Type B pancreatic cell (in vitro differentiated cells): Measurements from ENCODE around the gene SRPK2. TPM values are rescaled to one million over a fixed set of nuclear protein-coding genes. Genes with fewer than 3 reads are reported as not detected.

Experiments
- DNase-seq: peaks from one replicate; pipeline ENCODE4 v3.0.0; 2021; ENCODE audit warnings: mixed read lengths; ENCODE audit not compliant: unreplicated experiment; ENCODE audit errors: extremely low spot score
- H3K27ac Mint-ChIP-seq: 2 replicates; pipeline ENCODE4 v1.8.0; 2021; ENCODE audit warnings: mild to moderate bottlenecking, mixed read lengths
- H3K27me3 Mint-ChIP-seq: 2 replicates; pipeline ENCODE4 v1.8.0; 2021; ENCODE audit warnings: mixed read lengths
- H3K36me3 Mint-ChIP-seq: 2 replicates; pipeline ENCODE4 v1.8.0; 2021; ENCODE audit warnings: mixed read lengths
- H3K4me1 Mint-ChIP-seq: one replicate; pipeline ENCODE4 v1.8.0; 2021; ENCODE audit warnings: mixed read lengths; ENCODE audit not compliant: unreplicated experiment
- H3K4me3 Mint-ChIP-seq: 2 replicates; pipeline ENCODE4 v1.8.0; 2021; ENCODE audit warnings: mild to moderate bottlenecking, mixed read lengths
- H3K9me3 Mint-ChIP-seq: 2 replicates; pipeline ENCODE4 v1.8.0; 2021; ENCODE audit warnings: mixed read lengths
- CTCF ChIP-seq: fragments of 200-600 bp; sonication (generic); conservative IDR thresholded peaks from 2 replicates; pipeline ENCODE4 v1.5.0; 2021; ENCODE audit warnings: antibody characterized with exemption, mild to moderate bottlenecking
- total RNA-seq: library from RNA; stranded (reverse); gene quantifications from 2 replicates; pipeline ENCODE4 v1.2.1, GENCODE V29; 2021; ENCODE audit warnings: low replicate concordance

Gene SRPK2
- total RNA-seq, 1 donor from 2014 or later, result 36.0 TPM

- DNase-seq, result no peak
- no peak for TF ChIP-seq CTCF
- Mint-ChIP-seq H3K27ac (no peak overlapping the region), H3K36me3 (peaks cover 25% of the 10 kb centered on the region), H3K4me1 (peaks cover 8% of the 10 kb centered on the region), H3K4me3 (no peak overlapping the region), H3K27me3 (no peaks in the 10 kb centered on the region), H3K9me3 (no peaks in the 10 kb centered on the region)
These were observed 254.6 kb downstream of the SRPK2 start for GRCh38 chr7:105133986-105134655.

DNA sequence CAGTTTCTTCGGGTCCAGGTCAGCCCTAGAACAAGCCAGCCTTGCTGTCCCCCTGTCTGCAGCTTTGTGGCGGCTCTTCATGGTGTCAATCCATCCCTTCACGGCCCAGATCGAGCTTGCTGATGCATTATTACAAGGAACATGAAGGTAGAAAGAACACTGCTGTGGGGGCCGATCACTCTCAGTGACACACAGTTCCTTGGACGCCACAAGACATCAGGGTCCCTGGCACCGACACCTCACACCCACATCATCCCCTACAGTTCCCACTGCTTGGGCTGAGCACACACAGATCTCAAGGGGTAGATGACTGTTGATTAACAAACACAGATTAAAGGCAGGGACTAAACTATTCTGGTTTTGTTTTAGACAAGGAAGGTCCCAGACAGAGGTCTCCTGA lies 255.4 kb downstream of the SRPK2 start:
- DNase-seq, result no peak
- Mint-ChIP-seq H3K27ac (no peak overlapping the region), H3K4me3 (no peak overlapping the region), H3K27me3 (no peaks in the 10 kb centered on the region), H3K9me3 (no peaks in the 10 kb centered on the region), H3K4me1 (peaks cover 8% of the 10 kb centered on the region), H3K36me3 (peaks cover 21% of the 10 kb centered on the region)
- TF ChIP-seq CTCF, result no peak

DNA sequence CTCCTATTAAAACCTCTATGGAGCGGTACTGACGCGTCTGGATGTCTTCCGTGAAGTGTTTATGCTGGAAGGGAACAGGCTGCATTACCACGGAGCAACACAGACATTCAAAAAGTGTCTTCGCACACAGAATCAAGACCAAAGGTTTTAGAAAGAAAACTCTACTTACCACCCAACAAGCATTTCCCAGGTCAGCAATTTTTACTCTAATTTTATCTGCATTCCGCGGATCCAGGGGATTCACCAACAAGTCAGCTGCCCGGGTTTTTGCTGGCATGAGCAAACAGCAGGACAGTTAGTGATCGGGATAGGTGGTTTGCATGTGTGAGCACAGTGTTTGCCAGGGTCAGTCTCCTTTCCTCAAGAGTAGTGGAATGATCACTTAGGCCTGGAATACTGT lies 255.9 kb downstream of the SRPK2 start:
- H3K27me3 Mint-ChIP-seq, result no peaks in the 10 kb centered on the region
- H3K27ac Mint-ChIP-seq, result no peak overlapping the region
- TF ChIP-seq CTCF, result no peak
- no peak for DNase-seq
- H3K4me3 Mint-ChIP-seq, result no peak overlapping the region
- H3K9me3 Mint-ChIP-seq, result no peaks in the 10 kb centered on the region
- peaks cover 17% of the 10 kb centered on the region for H3K36me3 Mint-ChIP-seq
- peaks cover 8% of the 10 kb centered on the region for H3K4me1 Mint-ChIP-seq

- H3K4me1 Mint-ChIP-seq, result peaks cover 8% of the 10 kb centered on the region
- no peak for DNase-seq
- no peak overlapping the region for H3K27ac Mint-ChIP-seq
- H3K27me3 Mint-ChIP-seq, result no peaks in the 10 kb centered on the region
- H3K4me3 Mint-ChIP-seq, result no peak overlapping the region
- H3K9me3 Mint-ChIP-seq, result no peaks in the 10 kb centered on the region
- H3K36me3 Mint-ChIP-seq, result peaks cover 16% of the 10 kb centered on the region
- no peak for TF ChIP-seq CTCF
These were observed 256.4 kb downstream of the SRPK2 start for GRCh38 chr7:105132335-105132734.

DNA sequence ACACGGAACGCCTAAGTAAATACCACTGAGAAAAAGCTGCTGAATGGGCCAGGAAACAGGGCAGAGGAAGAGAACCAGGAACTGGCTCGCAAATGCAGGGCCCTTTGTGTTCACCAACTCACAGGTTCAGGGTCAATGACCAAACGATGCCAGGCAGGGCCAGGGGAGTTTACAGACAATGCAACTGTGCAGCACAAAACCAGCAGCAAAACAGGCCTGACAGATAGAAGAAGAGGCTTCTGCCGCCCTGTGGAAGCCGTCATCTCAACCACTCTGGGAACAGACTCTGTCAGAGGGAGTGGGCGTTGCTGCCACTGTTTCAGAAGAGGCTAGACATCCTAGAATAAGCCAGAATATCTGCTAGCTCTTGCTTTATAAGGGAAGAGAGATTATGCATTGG lies 256.8 kb downstream of the SRPK2 start:
- Mint-ChIP-seq H3K27me3 (no peaks in the 10 kb centered on the region), H3K9me3 (no peaks in the 10 kb centered on the region), H3K27ac (no peak overlapping the region), H3K4me3 (no peak overlapping the region), H3K4me1 (peaks cover 8% of the 10 kb centered on the region), H3K36me3 (peaks cover 14% of the 10 kb centered on the region)
- TF ChIP-seq CTCF, result no peak
- DNase-seq, result no peak
